ENCODE results near the gene TMEM115.

DNA sequence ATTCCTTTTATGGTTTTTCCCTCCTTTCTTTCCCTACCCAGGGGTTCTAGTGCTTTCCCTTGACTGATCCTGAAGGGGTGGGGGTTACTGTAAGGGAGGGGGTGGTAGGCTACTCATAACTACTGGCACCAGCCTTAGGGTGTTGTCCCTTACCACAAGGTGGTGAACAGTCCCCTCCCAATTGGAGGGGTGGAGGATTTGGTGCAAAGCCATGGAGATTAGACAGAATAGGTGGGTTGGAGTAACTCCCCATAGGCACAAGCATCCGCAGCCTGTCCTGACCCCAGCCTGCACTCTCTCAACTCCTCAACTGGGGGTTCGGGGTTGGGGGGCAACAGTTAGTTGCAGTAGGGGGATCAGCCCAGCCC lies 34.2 kb downstream of the TMEM115 start:
- TF ChIP-seq, protein P1, sequence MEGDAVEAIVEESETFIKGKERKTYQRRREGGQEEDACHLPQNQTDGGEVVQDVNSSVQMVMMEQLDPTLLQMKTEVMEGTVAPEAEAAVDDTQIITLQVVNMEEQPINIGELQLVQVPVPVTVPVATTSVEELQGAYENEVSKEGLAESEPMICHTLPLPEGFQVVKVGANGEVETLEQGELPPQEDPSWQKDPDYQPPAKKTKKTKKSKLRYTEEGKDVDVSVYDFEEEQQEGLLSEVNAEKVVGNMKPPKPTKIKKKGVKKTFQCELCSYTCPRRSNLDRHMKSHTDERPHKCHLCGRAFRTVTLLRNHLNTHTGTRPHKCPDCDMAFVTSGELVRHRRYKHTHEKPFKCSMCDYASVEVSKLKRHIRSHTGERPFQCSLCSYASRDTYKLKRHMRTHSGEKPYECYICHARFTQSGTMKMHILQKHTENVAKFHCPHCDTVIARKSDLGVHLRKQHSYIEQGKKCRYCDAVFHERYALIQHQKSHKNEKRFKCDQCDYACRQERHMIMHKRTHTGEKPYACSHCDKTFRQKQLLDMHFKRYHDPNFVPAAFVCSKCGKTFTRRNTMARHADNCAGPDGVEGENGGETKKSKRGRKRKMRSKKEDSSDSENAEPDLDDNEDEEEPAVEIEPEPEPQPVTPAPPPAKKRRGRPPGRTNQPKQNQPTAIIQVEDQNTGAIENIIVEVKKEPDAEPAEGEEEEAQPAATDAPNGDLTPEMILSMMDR (IDR thresholded peaks at IDR 0.05), result no peak
- TF ChIP-seq POLR2A (IDR thresholded peaks at IDR 0.05), result no peak
